HG02623 (cell line): ENCODE measurements around the gene KRT7.

ENCODE experiments used
- ATAC-seq: cut with Tn5 transposase; IDR thresholded peaks from one replicate; pipeline ENCODE4 v1.9.1; 2021; ENCODE audit warnings: moderate library complexity; ENCODE audit not compliant: unreplicated experiment

Gene KRT7

GRCh38 chr12:52232674-52233461 lies at the start of gene KRT7:
KRT7 (plus strand) TSS chr12:52233243; CDS start chr12:52233297, 54 bp downstream.
- ATAC-seq, result no peak

- no peak for ATAC-seq
Measured at GRCh38 chr12:52183544-52183910, 49.5 kb upstream of the KRT7 start.

- ATAC-seq, result no peak
Measured at GRCh38 chr12:52183971-52184370, 49.1 kb upstream of the KRT7 start.

- ATAC-seq, result no peak
Measured at GRCh38 chr12:52184813-52185212, 48.2 kb upstream of the KRT7 start.

- ATAC-seq, result no peak
Measured at GRCh38 chr12:52185400-52185967, 47.6 kb upstream of the KRT7 start.

GRCh38 chr12:52186118-52186840 lies 46.8 kb upstream of the KRT7 start:
- no peak for ATAC-seq

GRCh38 chr12:52187206-52187605 lies 45.8 kb upstream of the KRT7 start:
- ATAC-seq, result no peak

- no peak for ATAC-seq
Measured at GRCh38 chr12:52187640-52188039, 45.4 kb upstream of the KRT7 start.

- no peak for ATAC-seq
Measured at GRCh38 chr12:52188658-52189057, 44.4 kb upstream of the KRT7 start.

GRCh38 chr12:52189376-52190174 lies 43.5 kb upstream of the KRT7 start:
- ATAC-seq, result no peak

GRCh38 chr12:52190860-52191729 lies 41.9 kb upstream of the KRT7 start:
- no peak for ATAC-seq

- ATAC-seq, result no peak
Measured at GRCh38 chr12:52191841-52192791, 40.9 kb upstream of the KRT7 start, which contains the start of gene KRT80. KRT80 (minus strand) TSS chr12:52192014; CDS start chr12:52191902, 112 bp downstream.

GRCh38 chr12:52193532-52193931 lies 39.5 kb upstream of the KRT7 start:
- ATAC-seq, result no peak

- ATAC-seq, result no peak
Measured at GRCh38 chr12:52193991-52194390, 39.1 kb upstream of the KRT7 start.

GRCh38 chr12:52195065-52195730 lies 37.8 kb upstream of the KRT7 start:
- no peak for ATAC-seq

- no peak for ATAC-seq
Measured at GRCh38 chr12:52197371-52198231, 35.4 kb upstream of the KRT7 start.

- no peak for ATAC-seq
Measured at GRCh38 chr12:52198454-52199215, 34.4 kb upstream of the KRT7 start.
